GM23338 (cell line): ENCODE results near the gene ERC1. TPM values are rescaled to one million over a fixed set of nuclear protein-coding genes. Genes with fewer than 3 reads are reported as not detected.

Experiments
- ATAC-seq: fragments of 200-7000 bp; cut with Tn5 transposase; 3 replicates; pipeline ENCODE4 v1.9.1; 2020
- DNase-seq: peaks from one replicate; pipeline ENCODE4 v3.0.0-alpha.2; 2015; ENCODE audit warnings: low spot score
- H2AFZ ChIP-seq: fragments of 200-600 bp; sonication (generic); 2 replicates; pipeline ENCODE4 v1.8.0; 2016; ENCODE audit warnings: antibody characterized with exemption, mild to moderate bottlenecking, moderate library complexity
- H3F3A ChIP-seq: fragments of 200-600 bp; sonication (generic); replicated peaks from 2 replicates; pipeline ENCODE4 v1.8.0; 2017; ENCODE audit warnings: antibody characterized with exemption, mixed run types, low read depth
- H3K27ac ChIP-seq: fragments of 200-600 bp; sonication (generic); 2 replicates; pipeline ENCODE4 v1.6.1; 2016; ENCODE audit warnings: low read depth
- H3K27me3 ChIP-seq: fragments of 200-600 bp; sonication (generic); 2 replicates; pipeline ENCODE4 v1.8.0; 2016; ENCODE audit warnings: mild to moderate bottlenecking, mixed run types, moderate library complexity; ENCODE audit not compliant: insufficient read depth
- H3K36me3 ChIP-seq: fragments of 200-600 bp; sonication (generic); 2 replicates; pipeline ENCODE4 v1.8.0; 2016; ENCODE audit warnings: mild to moderate bottlenecking; ENCODE audit not compliant: insufficient read depth
- H3K4me1 ChIP-seq: fragments of 200-600 bp; sonication (generic); 2 replicates; pipeline ENCODE4 v1.8.0; 2016; ENCODE audit warnings: mild to moderate bottlenecking, moderate library complexity; ENCODE audit not compliant: insufficient read depth
- H3K4me2 ChIP-seq: fragments of 200-600 bp; sonication (generic); 2 replicates; pipeline ENCODE4 v1.7.1; 2017; ENCODE audit warnings: mixed run types
- H3K4me3 ChIP-seq: fragments of 200-600 bp; sonication (generic); 2 replicates; pipeline ENCODE4 v1.6.1; 2016; ENCODE audit warnings: mixed run types
- H3K79me2 ChIP-seq: fragments of 200-600 bp; sonication (generic); replicated peaks from 2 replicates; pipeline ENCODE4 v1.8.0; 2017; ENCODE audit warnings: mild to moderate bottlenecking; ENCODE audit not compliant: insufficient read depth
- H3K9me2 ChIP-seq: fragments of 200-600 bp; sonication (generic); 2 replicates; pipeline ENCODE4 v1.8.0; 2017; ENCODE audit not compliant: insufficient read depth
- H4K20me1 ChIP-seq: fragments of 200-600 bp; sonication (generic); replicated peaks from 2 replicates; pipeline ENCODE4 v1.8.0; 2017; ENCODE audit warnings: mild to moderate bottlenecking; ENCODE audit not compliant: insufficient read depth
- H3K27ac Mint-ChIP-seq: 2 replicates; pipeline ENCODE4 v1.8.0; 2020; ENCODE audit warnings: inconsistent platforms, mild to moderate bottlenecking, moderate library complexity, mixed read lengths
- H3K27me3 Mint-ChIP-seq: 3 replicates; pipeline ENCODE4 v1.8.0; 2022; ENCODE audit warnings: low read depth, mild to moderate bottlenecking, moderate library complexity, mixed read lengths, inconsistent platforms; ENCODE audit not compliant: insufficient read depth, poor library complexity
- H3K36me3 Mint-ChIP-seq: 3 replicates; pipeline ENCODE4 v1.8.0; 2021; ENCODE audit warnings: low read depth, mild to moderate bottlenecking, inconsistent platforms, moderate library complexity, mixed read lengths
- H3K4me1 Mint-ChIP-seq: 3 replicates; pipeline ENCODE4 v1.8.0; 2020; ENCODE audit warnings: mild to moderate bottlenecking, inconsistent platforms, mixed read lengths
- H3K4me3 Mint-ChIP-seq: 3 replicates; pipeline ENCODE4 v1.8.0; 2021; ENCODE audit warnings: moderate library complexity, mild to moderate bottlenecking, inconsistent platforms, mixed read lengths
- H3K9me3 Mint-ChIP-seq: 3 replicates; pipeline ENCODE4 v1.8.0; 2020; ENCODE audit warnings: moderate library complexity, mild to moderate bottlenecking, inconsistent platforms, mixed read lengths
- CREB1 ChIP-seq: fragments of 250-450 bp; sonication (Bioruptor Pico); IDR thresholded peaks from 2 replicates; pipeline ENCODE4 v1.5.0; 2020; ENCODE audit warnings: low read depth, mild to moderate bottlenecking, moderate library complexity
- CTCF ChIP-seq, 2 experiments: fragments of 200-600 bp in 1 of 2; sonication (generic) in 1 of 2; conservative IDR thresholded peaks; 2 replicates each; pipeline versions ENCODE4 v1.5.1 to v1.6.1; 2016 to 2017; ENCODE audit warnings: antibody characterized with exemption in 2 of 2, low read depth in 2 of 2, mild to moderate bottlenecking in 2 of 2, moderate library complexity in 1 of 2
- ETS1 ChIP-seq: IDR thresholded peaks from 2 replicates; pipeline ENCODE4 v1.6.1; 2016; ENCODE audit warnings: antibody characterized with exemption
- EZH2 ChIP-seq: fragments of 200-600 bp; sonication (generic); IDR thresholded peaks from one replicate; pipeline ENCODE4 v1.8.0; 2017; ENCODE audit warnings: antibody characterized with exemption, mild to moderate bottlenecking, low read depth; ENCODE audit not compliant: unreplicated experiment
- EZH2phosphoT487 ChIP-seq: fragments of 200-600 bp; sonication (generic); IDR thresholded peaks from one replicate; pipeline ENCODE4 v1.8.1; 2018; ENCODE audit warnings: antibody characterized with exemption; ENCODE audit not compliant: unreplicated experiment
- JUNB ChIP-seq: IDR thresholded peaks from one replicate; pipeline ENCODE4 v1.6.1; 2016; ENCODE audit warnings: antibody characterized with exemption; ENCODE audit not compliant: unreplicated experiment
- NANOG ChIP-seq: IDR thresholded peaks from 2 replicates; pipeline ENCODE4 v1.6.1; 2016; ENCODE audit warnings: antibody characterized with exemption, borderline replicate concordance
- POLR2AphosphoS5 ChIP-seq: IDR thresholded peaks from 2 replicates; pipeline ENCODE4 v1.6.1; 2016; ENCODE audit warnings: antibody characterized with exemption, low read depth
- STAT1 ChIP-seq: IDR thresholded peaks from one replicate; pipeline ENCODE4 v1.6.1; 2016; ENCODE audit warnings: antibody characterized with exemption; ENCODE audit not compliant: unreplicated experiment
- ZNF114 ChIP-seq: fragments of 250-450 bp; sonication (Bioruptor Pico); IDR thresholded peaks from 2 replicates; pipeline ENCODE4 v1.5.0; 2020; ENCODE audit warnings: mild to moderate bottlenecking, moderate library complexity
- ZNF331 ChIP-seq: fragments of 250-450 bp; sonication (Bioruptor Pico); IDR thresholded peaks from 2 replicates; pipeline ENCODE4 v1.5.0; 2020; ENCODE audit warnings: low read depth, mild to moderate bottlenecking, moderate library complexity
- ZNF462 ChIP-seq: fragments of 250-450 bp; sonication (Bioruptor Pico); IDR thresholded peaks from 2 replicates; pipeline ENCODE4 v1.5.0; 2020; ENCODE audit warnings: mild to moderate bottlenecking, moderate library complexity
- polyA plus RNA-seq: library from polyadenylated mRNA; unstranded; fragments of >200 nt; fragmentation: Nextera tagmentation; extraction: Ambion mirVana; gene quantifications from 2 replicates; pipeline ENCODE4 v1.2.1, GENCODE V29; 2016
- total RNA-seq: library from RNA; depleted of rRNA; stranded (reverse); fragments of >200 nt; shearing (Covaris generic); gene quantifications from 2 replicates; pipeline ENCODE4 v1.2.3, GENCODE V29; 2014
- TF ChIP-seq, protein P1 (sequence below): IDR thresholded peaks from one replicate; pipeline ENCODE4 v1.6.1; 2018; ENCODE audit warnings: antibody characterized with exemption; ENCODE audit not compliant: unreplicated experiment

The ERC1 gene
- total and polyA plus RNA-seq, 2 experiments from 2014 or later = 28.1 to 35.3 TPM

GRCh38 chr12:1065629-1066028 lies 74.6 kb downstream of the ERC1 start:
- Histone ChIP-seq H2AFZ (no peak overlapping the region), H3K27me3 (no peaks in the 10 kb centered on the region), H4K20me1 (no peaks in the 10 kb centered on the region; the same call in 1 of the 2 replicates), H3K4me3 (no peak overlapping the region), H3K79me2 (peaks cover 86% of the 10 kb centered on the region), H3K4me1 (no peaks in the 10 kb centered on the region), H3K4me2 (no peak overlapping the region), H3K9me2 (no peaks in the 10 kb centered on the region), H3K36me3 (no peaks in the 10 kb centered on the region), H3K27ac (no peak overlapping the region), H3F3A (no peaks in the 10 kb centered on the region)
- no peak for ATAC-seq
- Mint-ChIP-seq H3K27ac (no peak overlapping the region), H3K4me1 (no peaks in the 10 kb centered on the region), H3K4me3 (no peak overlapping the region), H3K36me3 (peaks cover 33% of the 10 kb centered on the region), H3K27me3 (no peaks in the 10 kb centered on the region), H3K9me3 (peaks cover 32% of the 10 kb centered on the region)
- no peak for TF ChIP-seq JUNB
- no peak for TF ChIP-seq NANOG
- TF ChIP-seq ZNF331 (CRISPR knock-in tag) = no peak
- TF ChIP-seq ETS1 = no peak
- no peak for TF ChIP-seq ZNF114 (CRISPR knock-in tag)
- no peak for TF ChIP-seq EZH2
- TF ChIP-seq, protein P1, sequence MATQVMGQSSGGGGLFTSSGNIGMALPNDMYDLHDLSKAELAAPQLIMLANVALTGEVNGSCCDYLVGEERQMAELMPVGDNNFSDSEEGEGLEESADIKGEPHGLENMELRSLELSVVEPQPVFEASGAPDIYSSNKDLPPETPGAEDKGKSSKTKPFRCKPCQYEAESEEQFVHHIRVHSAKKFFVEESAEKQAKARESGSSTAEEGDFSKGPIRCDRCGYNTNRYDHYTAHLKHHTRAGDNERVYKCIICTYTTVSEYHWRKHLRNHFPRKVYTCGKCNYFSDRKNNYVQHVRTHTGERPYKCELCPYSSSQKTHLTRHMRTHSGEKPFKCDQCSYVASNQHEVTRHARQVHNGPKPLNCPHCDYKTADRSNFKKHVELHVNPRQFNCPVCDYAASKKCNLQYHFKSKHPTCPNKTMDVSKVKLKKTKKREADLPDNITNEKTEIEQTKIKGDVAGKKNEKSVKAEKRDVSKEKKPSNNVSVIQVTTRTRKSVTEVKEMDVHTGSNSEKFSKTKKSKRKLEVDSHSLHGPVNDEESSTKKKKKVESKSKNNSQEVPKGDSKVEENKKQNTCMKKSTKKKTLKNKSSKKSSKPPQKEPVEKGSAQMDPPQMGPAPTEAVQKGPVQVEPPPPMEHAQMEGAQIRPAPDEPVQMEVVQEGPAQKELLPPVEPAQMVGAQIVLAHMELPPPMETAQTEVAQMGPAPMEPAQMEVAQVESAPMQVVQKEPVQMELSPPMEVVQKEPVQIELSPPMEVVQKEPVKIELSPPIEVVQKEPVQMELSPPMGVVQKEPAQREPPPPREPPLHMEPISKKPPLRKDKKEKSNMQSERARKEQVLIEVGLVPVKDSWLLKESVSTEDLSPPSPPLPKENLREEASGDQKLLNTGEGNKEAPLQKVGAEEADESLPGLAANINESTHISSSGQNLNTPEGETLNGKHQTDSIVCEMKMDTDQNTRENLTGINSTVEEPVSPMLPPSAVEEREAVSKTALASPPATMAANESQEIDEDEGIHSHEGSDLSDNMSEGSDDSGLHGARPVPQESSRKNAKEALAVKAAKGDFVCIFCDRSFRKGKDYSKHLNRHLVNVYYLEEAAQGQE = no peak
- no peak for TF ChIP-seq EZH2phosphoT487
- no peak for TF ChIP-seq CTCF (conservative IDR thresholded peaks at IDR 0.05; ENCODE audit: low read depth in 2 of 2)
- TF ChIP-seq ZNF462 (CRISPR knock-in tag) = no peak
- no peak for TF ChIP-seq STAT1
- TF ChIP-seq CREB1 (CRISPR knock-in tag) = no peak
- no peak for TF ChIP-seq POLR2AphosphoS5
- no peak for DNase-seq
